SH-SY5Y (cell line): ENCODE data around the gene TRIM26.

Source experiments
- GATA2 ChIP-seq: IDR thresholded peaks from 2 replicates; pipeline ENCODE4 v1.6.1; 2011; ENCODE audit warnings: mild to moderate bottlenecking, low read depth, low read length
- GATA3 ChIP-seq: IDR thresholded peaks from 2 replicates; pipeline ENCODE4 v1.6.1; 2011; ENCODE audit warnings: low read depth, mild to moderate bottlenecking, low read length, moderate library complexity

GRCh38 chr6:30160008-30160784, 53.0 kb downstream of the TRIM26 start:
- TF ChIP-seq GATA2 (no peak), GATA3 (no peak)
